OCI-LY7 (cell line): ENCODE measurements around the gene FBLN1.

Experiments used
- EZH2phosphoT487 ChIP-seq: fragments of 200-600 bp; sonication (generic); IDR thresholded peaks from 2 replicates; pipeline ENCODE4 v1.6.1; 2018; ENCODE audit warnings: low read depth, borderline replicate concordance, mild to moderate bottlenecking, mixed run types, antibody characterized with exemption, low read length, moderate library complexity, mixed read lengths
- TF ChIP-seq, protein P1 (sequence below): fragments of 200-600 bp; sonication (generic); conservative IDR thresholded peaks from 2 replicates; pipeline ENCODE4 v1.5.1; 2014; ENCODE audit warnings: mild to moderate bottlenecking, antibody characterized with exemption, low read length, moderate library complexity, mixed read lengths

DNA sequence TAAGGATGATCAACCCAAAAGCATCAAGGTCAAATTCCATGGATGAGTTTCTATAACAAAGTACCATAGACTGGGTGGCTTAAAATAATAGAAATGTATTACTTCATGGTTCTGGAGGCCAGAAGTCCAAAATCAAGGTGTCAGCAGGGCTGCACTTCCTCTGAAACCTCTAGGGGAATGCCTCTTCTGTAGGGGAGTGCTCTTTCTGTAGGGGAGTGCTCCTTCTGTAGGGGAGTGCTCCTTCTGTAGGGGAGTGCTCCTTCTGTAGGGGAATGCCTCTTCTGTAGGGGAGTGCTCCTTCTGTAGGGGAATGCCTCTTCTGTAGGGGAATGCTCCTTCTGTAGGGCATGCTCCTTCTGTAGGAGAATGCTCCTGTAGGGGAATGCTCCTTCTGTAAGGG, 65.5 kb downstream of the FBLN1 start:
- TF ChIP-seq EZH2phosphoT487, result no peak
- TF ChIP-seq, protein P1, sequence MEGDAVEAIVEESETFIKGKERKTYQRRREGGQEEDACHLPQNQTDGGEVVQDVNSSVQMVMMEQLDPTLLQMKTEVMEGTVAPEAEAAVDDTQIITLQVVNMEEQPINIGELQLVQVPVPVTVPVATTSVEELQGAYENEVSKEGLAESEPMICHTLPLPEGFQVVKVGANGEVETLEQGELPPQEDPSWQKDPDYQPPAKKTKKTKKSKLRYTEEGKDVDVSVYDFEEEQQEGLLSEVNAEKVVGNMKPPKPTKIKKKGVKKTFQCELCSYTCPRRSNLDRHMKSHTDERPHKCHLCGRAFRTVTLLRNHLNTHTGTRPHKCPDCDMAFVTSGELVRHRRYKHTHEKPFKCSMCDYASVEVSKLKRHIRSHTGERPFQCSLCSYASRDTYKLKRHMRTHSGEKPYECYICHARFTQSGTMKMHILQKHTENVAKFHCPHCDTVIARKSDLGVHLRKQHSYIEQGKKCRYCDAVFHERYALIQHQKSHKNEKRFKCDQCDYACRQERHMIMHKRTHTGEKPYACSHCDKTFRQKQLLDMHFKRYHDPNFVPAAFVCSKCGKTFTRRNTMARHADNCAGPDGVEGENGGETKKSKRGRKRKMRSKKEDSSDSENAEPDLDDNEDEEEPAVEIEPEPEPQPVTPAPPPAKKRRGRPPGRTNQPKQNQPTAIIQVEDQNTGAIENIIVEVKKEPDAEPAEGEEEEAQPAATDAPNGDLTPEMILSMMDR, result no peak
